ENCODE results near the gene KLK14.

The KLK14 gene

DNA sequence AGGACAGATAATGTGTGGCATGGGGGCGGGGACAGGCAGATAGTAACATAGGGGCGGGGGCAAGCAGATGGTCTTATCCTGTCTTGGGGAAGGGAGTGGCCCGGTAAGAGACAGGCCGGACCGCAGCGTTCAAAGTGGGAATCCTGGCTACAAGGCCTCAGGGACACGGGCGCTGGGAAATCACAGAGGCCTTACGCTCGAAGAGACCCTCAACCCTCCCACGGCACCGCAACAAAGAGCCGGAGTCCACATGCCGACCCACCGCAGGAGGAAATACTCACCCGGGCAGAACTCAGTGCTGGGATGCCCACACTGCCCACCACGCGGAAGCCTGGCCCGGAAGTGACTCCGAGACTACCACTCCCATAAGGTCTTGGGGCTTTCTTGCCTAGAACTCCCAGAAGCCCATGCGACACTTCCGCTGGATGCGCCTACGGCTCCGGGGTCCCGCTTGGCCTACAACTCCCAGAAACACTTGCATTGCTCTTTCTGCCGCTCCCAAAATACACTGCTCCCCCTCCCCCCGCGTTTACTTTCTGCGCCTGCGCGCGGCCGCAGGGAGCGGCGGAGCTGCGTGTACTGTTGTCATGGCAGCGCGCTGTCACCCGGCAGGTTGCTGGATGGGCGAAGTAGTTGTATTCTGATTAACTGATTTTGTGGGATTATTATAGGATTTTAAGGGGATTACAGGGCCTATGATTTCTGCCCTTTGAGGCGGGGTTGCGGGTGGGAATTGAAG, 25.5 kb upstream of the KLK14 start, which contains the start of gene CTU1:
Gene CTU1 (minus strand): TSS at position 344 of the 739 bp plus-strand sequence. CDS start 3,840 bp downstream, outside the sequence.
- DNase-seq, result peak; percentile 95

DNA sequence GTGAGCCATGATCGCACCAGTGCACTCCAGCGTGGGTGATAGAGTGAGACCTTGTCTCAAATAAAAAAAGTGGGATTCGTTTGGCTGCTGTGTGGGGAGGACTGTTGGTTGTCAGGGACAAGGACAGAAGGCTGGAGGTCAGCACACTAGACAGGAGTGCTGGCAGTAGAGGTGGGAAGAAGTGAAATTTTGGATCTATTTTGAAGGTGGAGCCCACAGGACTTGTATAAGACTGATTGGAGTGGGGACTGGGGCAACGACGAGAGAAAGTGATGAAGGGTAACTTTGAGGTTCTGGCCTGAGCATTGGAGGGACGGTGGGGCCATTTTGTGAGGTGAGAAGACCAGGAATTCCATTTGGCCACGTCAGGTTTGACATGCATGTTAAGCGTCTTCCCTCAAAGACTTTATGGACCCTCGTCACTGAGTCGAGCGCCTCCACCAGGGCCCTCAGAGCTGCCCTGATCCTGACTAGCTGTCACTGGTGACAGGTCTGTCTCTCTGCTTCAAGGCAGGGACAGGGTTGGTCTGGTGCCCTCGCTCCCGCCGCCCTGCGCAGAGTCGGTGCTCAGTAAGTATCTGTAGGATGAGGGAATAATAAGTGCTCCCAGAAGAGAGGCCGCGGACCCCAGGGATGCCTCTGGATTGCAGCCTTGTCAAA, 24.8 kb upstream of the KLK14 start:
- no peak for DNase-seq

DNA sequence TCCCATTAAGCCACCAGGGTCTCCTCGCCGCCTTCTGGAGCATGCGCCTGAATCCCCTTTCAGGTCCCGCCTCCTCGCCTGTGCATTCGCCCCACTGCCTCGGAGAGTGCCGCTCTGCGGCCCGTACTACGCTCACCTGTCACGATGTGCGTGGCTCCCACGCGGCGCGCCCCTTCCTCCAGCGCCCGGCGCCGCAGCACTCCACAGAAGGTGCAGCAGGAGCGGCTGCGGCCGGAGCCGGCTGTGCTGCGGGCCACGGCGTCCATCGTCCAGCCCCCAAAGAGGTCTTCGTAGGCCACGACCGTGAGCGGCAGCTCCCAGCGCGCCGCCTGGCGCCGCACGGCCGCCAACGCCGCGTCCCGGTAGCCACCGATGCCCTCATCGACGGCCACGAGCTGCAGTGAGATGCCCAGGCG, 21.2 kb upstream of the KLK14 start:
- no peak for DNase-seq

DNA sequence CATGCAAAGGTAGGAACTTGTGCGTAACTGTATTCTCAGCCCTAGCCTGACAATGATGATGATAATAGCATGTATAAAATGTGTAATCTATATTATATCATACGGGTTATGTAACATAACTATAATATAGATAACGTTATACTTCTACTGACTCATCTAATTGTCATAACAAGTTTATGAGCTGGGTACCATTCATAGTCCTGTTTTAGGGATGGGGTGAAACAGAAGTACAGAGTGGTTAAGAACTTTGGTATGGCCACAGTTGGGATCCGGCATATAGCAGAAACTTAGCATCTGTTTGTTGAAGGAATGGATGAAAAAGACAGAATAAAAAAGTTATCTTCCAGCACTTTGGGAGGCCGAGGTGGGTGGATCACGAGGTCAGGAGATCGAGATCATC, 20.3 kb upstream of the KLK14 start:
- no peak for DNase-seq

DNA sequence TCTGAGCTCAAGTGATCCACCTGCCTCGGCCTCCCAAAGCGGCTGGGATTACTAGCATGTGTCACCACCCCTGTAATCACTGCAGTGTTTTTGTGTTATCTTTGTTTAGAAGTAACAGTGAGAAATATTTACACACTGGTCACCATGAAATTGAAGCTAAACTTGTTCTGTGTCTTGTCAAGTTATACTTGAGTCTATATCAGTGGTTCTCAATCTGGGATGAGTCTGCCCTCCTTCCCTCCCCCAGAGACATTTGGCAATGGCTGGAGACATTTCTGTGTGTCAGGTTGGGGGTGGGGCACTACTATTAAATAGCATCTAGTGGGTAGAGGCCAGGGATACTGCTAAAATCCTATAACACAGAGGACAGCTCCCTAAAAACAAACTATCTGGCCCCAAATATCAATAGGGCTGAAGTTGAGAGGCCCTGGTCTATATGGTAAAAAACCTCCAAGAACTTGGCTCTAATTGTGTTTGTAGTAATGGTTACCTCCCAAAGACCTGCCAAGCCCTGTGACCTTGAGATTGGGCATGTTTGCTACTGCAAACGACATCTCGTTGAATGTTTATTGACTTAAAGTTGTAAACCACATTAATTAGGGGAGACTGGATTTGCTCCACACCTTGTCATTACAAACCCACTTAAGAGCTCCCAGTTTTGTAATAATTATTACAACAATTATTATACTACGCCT, 18.6 kb upstream of the KLK14 start:
- DNase-seq, result no peak

DNA sequence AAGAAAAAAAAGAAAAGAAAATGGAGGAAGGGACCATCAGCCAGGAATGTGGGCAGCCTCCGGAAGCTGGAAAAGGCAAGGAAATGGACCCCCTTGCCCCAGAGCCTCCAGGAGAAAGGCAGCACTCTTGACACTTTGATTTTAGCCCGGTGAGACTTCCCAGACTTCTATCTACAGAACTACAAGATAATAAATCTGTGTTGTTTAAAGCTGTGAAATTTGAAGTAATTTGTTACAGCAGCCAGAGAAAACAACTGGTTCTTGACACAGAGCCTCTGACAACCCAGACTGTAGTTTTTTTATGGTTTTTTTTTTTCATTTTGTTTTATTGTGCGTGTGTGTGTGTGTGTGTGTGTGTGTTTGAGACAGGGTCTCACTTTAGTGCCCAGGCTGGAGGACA, 17.9 kb upstream of the KLK14 start:
- no peak for DNase-seq

DNA sequence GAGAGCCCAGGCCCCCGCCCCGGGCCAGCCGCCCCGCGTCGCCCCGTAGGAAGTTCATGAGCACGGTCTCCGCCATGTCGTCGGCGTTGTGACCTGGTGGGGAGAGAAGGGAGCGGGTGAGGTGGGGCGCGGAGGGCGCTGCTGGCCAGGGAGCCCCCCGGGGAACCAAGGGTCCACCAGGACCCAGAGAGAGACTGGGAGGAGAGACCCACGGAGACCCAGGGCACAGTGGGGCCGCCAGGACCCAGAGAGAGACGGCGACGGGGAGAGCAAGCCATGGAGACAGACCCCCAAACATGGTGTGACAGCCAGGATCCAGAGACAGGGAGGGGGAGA, 16.3 kb upstream of the KLK14 start:
- no peak for DNase-seq

DNA sequence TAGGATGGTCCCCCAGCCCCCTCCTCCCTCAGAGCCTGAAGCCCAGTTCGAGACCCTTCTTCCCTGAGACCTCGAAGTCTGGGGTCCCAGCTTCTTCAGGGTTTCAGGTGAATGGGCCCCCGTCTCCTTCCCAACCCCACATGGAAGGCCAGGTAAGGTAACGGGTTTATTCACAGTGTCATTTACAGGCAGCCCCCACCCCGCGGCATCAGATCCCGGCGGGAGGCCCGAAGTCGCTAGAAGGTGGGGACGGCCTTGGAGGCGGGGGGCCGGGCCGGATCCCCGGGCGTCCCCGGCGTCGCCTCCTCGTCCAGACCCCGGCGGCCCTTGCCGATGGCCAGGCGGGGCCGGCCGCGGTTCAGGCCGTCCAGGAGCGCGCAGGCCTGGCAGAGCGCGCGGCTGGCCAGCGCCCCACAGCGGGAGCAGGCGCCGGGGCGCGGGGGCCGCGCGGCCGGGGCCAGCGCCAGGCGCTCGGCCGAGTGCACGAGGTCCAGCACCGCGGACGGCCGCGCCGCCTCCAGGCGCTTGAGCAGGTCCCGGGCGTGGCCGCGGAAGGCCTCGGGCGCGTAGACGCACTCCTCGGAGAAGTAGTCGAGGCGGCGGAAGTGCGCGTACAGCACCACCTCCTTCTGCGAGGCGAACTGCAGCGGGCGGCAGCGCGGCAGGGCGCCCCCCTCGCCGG, 15.8 kb upstream of the KLK14 start:
- no peak for DNase-seq

DNA sequence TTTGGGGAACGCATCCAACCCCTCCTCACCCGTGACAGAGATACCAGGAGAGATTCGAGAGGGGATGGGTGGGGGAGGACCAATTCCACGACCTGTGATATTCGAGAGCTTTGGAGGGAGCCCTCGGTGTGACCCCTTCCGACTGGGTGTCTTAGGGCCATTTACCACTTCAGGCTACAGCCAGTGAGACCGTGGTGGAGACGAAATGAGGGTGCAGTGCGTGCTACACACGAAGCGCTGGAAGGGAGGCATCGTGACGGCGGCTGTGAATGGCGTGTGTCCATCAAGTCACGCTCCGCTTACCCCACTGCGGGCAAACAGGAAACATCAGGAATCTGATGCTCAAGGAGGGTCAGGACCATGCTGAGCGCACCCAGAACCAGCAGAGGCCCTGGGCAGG, 15.1 kb upstream of the KLK14 start:
- DNase-seq, result no peak

DNA sequence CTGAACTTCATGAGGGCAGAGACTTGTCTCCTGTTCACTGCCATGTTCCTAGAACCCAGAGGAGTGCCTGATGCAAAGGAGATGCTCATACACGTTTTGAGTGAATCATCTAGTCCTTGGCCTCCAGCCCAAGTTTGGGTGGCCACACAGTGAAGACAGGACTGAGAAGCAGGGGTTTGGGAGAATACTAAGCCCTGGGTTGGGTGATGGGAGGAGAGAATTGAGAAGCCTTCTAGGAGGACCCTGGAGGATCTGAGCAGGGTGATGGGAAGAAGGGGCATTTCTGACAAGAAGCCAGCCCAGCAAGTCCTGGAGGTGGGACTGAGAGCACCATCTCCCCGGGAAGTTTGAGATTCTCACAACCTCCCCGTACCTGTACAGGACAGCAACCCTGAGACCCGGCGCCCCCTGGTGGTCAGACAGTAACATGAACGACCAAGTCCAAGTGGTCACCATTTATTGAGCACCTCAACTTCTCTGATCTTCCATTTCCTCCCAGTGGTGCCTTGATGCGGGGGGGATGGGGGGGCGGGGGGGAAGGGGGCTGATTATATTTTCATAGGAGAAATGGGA, 14.6 kb upstream of the KLK14 start:
- DNase-seq, result peak; percentile 75

DNA sequence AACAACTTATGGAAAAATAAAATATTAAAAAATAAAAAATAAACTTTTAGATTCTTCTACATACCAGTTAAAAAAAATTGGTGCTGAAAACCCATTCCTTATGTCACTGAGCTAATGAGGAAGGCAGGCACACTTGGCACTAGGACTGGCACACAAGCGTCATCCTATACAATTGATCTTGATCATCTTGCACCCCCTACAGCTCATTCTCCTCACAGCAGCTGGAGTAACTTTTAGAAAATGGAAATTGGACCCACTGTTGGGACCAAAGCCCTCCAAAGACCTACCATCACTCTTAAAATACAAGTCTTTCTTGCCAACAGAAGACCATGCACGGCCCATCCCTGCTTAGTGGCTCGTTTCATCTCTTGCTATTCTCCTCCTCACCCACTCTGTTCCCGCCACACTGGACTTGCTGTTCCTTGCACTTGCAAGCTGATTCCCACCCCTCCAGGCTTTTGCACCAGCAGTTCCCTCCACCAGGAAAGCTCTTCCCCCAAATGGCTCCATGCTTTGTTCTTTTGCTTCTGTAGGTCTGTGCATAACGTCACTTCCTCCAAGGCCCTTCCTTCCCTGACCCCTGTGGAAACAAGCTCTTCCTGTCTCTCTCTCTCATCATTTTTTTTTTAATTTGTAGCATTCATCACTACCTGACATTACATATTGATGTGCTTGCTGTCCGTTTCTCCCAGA, 13.9 kb upstream of the KLK14 start:
- no peak for DNase-seq

DNA sequence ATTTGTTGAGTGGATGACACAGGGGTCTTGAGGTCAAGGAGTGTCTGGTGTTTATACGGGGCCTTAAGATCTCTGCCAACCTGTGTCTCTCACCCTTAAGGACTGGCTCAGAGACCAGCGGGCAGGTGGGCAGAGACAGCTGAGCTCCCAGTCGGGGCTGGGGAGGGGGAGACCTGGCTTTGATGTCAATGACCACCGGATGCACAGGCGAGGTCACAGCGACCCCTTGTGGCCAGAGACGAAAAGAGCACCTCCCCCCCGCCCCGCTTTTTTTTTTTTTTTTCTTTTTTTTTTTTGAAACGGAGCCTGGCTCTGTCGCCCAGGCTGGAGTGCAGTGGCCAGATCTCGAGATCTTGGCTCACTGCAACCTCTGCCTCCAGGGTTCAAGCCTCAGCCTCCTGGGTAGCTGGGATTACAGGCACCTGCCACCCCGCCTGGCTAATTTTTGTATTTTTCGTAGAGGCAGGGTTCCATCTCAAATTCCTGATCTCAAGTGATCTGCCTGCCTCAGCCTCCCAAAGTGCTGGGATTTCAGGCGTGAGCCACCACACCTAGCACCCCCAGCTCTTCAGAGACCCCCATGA, 12.1 kb upstream of the KLK14 start:
- peak; percentile 27 for DNase-seq

DNA sequence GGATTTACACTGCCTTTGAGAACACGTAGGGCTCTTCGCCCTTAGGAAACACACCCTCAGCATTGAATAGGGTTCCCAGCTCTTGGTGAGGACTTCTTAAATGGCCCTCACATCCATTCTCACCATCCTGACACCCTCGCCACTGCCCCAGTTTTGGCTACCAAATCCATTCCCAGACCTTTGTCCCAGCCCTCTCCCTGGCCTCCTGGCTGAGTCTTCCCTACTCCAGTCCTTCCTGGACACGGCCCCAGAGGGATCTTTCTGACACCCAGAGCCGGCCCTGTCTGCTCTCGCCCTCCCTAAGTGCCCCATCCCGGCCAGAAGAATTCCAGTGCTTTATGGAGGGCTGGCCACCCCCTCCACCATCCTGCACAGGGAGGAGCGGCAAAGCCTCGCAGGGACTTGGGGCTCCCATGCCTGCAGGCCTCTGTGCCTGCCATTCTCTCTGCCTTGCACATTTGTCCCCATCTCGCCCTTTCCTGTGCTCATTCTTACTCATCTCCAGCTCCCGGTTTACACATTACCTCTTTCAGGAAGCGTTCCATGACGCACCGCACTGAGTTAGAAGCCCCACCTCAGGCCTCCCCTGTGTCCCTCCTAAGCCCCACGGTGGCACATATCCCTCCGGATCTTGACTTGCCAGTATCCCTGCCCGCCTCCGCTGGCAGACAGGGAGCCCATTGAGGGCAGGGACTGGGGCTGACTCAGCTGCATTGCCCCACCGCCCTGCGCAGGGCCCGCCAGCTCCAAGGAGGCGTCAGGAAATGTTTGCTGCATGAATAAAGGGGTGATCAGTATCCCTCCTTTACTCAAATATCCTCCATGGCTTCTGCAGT, 11.0 kb upstream of the KLK14 start:
- DNase-seq, result no peak

DNA sequence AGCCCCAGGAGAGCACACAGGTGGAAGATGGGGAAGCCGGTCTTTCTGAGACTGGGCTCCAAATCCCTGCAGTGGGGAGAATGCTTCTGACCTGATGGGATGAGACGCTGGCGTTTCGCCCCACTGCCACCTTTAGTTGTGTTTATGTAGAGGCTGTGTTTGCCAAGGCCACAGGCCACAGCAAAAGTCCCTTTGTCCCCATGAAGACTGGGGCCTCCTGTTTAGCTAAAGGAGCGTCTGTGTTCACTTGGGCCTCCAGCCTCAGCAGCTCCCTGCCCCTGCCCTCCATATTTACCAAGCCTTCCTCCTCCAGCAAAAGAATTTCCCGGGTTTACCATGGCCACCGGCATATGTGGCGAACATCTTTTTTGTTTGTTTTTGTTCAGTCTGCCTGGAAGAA, 10.4 kb upstream of the KLK14 start:
- no peak for DNase-seq

DNA sequence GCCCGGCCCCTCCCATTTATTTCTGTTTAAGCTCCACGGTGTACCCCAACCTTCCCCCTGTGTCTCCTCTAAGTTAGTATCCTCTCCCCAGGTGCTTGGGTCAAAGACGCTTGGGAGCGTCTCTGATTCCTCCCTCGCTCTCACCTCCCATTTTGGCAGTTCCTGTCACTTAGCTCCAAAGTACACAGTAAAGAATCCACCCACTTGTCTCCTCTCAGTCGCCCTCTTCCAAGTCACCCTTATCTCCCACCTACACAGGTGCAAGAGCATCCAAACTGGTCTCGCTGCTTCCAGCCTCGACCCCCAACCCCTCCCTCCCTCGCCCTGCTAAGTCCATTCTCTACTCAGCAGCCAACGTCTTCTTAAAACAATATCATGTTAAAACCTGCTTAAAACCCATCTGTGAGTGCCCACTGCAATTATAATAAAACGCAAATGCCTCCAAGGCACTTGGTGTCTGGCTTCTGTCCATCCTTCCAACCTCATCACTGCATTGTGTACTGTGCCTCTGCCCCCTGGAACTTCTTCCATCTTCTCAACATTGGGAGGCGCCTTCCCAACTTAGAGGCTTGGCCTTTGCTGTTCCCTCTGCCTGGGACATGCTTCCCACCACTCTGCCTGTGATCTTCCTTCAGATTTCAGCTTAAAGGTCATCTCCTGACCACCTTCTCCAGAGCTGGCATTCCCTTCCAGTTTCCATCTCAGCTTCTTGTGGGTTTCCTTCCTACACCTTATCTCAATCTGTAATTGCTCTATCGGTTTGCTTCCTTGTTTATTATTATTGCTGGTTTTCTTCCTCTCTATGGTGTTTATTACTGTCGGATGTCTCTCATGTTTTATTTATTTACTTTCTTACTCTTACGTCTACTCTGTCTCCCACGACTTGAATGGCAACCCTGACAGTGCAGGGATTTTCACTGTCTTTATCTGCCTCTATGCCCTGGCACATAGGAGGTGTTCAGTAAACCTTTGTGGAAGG, 9.5 kb upstream of the KLK14 start:
- DNase-seq, result no peak

DNA sequence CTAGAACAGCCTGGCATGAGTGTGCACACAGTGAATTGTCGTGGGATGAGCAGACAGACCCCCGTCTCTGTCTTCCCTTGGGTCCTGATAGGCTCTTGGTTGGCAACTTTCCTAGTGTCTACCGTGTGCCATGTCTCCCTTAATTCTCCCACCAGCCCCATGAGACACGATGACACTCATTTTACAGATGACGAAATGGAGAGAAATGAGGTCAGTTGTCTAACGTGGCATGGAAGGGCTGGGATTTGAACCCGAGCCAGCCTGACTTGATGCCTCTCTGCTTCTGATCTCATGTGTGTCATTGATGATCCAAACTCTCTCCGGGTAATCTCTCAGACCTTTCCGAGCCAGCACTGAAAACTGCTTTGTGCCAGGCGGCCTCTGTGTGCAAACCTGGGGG, 8.4 kb upstream of the KLK14 start:
- no peak for DNase-seq

DNA sequence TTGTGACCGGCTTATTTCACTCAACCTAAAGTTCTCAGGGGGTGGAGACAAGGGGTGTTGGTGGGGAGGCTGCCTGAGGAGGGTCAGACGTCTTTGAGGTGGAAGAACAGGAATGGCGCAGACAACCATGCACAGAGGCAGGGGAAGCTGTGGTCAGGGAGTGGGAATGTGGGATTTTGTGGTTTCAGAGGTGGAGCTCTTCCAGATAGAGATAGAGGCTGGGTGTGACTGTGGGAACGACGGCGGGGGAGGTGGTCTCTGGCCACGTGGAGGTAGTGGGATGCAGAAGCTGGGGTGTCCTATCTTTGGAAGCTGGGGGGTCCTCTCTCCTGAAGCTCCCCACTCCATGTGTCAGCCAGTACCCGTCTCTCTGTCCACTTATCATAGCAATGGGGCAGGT, 7.8 kb upstream of the KLK14 start:
- DNase-seq, result no peak

DNA sequence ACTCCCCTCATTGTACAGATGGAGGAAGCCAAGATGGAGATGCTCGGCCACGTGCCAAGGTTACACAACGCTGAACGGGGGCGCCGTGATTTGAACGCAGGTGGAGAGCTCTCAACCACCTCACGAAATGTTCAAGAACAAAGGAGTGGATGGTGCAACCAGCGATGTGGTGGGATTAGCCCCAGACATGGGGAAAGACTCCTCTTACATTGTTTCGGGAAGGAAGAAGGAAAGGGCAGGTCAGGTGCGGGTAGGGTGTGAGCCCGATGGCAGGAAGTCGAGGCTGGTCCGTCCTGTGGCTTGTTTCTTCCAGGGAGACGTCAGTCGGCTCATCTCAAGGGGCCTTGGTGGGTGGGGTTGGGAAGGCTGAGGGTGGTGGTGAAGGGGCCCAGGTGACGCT, 7.1 kb upstream of the KLK14 start:
- no peak for DNase-seq

DNA sequence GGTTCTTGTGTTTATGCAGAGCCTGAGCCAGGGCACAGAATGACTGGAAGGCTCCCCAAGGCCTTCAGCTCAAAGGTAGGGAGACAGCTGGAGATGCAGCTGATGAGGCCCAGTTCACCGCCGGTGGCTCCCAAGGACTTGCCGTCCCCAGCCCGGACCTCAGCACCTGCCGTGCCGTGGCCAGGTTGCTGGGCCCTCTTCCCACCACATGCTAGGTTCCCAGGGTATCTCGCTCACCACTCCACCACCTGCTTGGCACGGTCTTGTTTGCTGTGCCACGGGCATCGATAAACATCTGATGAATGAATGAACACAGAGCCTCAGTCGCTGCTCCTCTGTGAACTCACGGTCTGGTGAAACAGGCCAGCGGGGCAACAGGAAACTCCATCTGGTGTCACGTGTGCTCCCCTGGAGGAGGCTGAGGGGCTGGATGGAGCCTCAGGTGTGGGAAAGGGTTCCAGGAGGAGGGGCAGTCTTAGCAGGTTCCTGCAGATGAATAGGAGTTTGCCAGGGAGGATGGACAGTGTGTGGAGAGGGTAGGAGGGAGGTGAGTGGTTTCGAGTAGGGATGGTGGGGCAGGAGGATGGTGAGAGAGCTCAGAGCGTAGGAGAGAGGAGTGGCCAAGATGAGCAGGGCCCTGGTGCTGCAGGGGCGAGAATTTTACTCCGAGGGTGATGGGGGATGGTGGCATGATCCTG, 3.6 kb upstream of the KLK14 start:
- no peak for DNase-seq

Data from T-helper 9 cell (primary cell).